GM18507 (cell line): ENCODE results near the gene COX10.

Experiments
- DNase-seq: peaks from one replicate; pipeline ENCODE4 v3.0.0; 2011; ENCODE audit warnings: low read depth; ENCODE audit not compliant: insufficient read length; ENCODE audit errors: extremely low spot score
- FAIRE-seq: peaks from 2 replicates; lab custom pipeline; 2011; peaks lifted over from hg19 to GRCh38; lab: Jason Lieb, UNC

Gene COX10

GRCh38 chr17:14199601-14200000 lies 130.3 kb downstream of the COX10 start:
- FAIRE-seq: no peak

DNA sequence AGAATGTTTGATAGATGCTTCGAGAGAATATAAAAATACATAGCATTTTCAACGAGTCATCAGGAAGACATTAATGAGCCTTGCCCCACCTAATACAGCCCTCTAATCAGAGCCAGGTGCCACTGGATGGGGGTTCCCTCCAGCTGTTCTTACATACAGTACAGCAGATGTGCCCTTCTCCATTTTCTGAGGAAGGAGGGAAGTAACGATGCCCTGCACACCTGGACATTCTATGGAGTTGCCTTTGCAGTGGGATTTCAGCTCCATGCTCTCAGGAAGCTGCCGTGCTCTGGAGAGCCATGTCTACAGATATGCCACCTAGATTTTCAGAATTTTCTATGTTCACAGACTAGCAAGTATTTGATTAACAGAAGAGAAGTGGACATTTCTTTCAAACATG lies 131.1 kb downstream of the COX10 start:
- FAIRE-seq (no peak), DNase-seq (no peak)

More at GRCh38 chr17:14199601-14200000, 130.3 kb downstream of the COX10 start:
- DNase-seq: no peak

DNA sequence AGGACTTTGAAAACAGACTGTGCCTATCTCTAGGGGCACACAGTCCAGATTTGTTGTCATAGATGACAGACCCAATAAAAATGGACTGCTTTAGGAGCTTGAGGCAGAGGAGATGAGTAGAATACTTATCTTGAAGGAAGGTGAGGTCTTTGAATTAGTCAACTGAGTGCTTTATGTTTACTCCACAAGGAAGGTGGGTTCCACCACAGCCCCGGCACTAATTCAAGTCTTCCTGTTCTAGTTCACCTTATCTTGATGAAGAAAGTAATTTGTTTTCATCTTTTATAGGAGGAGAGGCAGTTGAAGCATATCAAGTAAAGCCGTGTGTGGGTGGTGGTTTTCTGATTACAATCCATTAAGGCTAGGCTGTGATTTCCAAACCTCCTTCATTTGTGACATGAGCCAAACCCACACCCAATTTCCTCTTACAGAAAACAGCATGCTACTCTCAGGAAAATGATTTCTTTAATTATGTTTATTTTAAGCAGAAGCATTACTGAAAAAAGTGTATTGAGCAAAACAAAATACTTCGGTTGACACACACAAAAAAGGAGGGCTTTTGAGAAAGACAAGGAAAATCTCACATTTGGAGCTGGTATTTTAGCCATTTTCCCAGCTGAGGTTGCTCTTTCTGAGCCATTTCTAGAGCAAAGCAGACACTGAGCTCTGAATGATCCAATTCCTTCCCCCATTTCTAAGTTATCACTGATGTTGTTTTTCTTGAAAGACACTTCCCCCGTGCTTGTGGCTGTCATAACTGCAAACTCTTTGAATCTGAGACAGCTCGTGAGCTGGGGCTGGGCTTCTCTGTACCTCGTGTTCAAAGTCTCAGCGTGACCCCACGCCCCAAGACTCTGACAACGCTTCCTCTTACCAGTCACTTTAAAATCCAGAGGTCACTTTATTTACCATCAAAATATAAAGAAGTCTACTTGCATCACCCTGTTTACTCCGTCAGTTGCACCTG lies 132.0 kb downstream of the COX10 start:
- FAIRE-seq: no peak
- DNase-seq: no peak

GRCh38 chr17:14201988-14202380 lies 132.7 kb downstream of the COX10 start:
- FAIRE-seq: no peak

DNA sequence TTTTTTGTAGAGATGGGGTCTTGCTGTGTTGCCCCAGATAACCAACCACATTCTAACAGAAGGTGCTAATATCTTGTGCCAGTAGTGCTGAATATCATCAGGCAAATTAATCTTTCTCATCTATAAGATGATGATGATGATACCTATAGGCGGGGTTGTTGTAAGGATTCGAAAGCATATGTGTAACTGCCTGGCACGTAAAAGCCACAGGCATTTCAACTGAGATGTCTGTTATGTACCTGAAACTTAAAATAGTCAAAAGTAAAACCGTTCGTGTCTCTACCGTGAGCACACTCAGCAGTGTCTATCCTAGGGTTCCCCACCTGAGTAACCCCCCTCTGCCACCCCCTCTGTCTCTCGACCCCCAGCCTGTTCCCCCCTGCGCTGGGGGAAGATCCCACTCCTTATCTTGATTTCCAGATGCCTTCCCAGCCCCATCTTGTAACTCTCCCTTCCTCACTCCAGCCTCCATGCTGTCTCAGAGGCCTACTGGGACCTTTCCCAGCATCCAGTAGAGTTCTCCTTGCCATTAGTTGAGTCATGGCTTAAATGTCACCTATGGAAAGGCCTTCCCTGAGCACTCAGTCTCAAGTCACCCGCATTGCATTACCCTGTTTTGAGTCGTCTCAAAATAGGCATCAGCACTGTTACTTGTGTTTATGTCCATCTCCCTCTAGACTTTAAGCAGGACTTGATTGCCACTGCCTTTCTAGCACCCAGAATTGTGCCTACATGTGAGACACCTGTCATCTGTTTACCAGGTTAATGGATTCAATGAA lies 133.3 kb downstream of the COX10 start:
- no peak for FAIRE-seq
- DNase-seq: no peak

More at GRCh38 chr17:14201988-14202380, 132.7 kb downstream of the COX10 start:
- no peak for DNase-seq

GRCh38 chr17:14203388-14203787 lies 134.1 kb downstream of the COX10 start:
- no peak for FAIRE-seq
- DNase-seq: no peak

GRCh38 chr17:14204084-14204483 lies 134.8 kb downstream of the COX10 start:
- DNase-seq (no peak), FAIRE-seq (no peak)

- no peak for DNase-seq
Observed at GRCh38 chr17:14204546-14204945, 135.2 kb downstream of the COX10 start.

DNA sequence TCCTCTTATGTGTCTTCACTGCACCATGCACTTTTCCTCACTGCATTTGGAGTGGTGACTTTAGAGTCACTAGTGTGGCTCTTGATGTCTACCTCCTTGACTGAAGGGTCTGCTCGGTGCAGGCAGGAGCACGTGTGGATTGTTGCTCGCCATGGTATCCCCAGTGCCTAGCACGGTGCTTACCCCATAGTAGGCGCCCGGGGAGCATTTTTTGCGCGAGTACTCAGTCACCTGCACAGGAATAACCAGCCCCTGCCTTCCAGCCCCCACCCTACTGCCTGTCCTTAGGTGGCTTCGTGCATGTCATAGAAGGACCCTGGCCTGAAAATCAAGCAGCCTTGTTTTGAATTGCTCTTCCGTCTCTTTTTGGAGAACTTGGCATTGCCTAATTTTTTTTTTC lies 136.1 kb downstream of the COX10 start:
- DNase-seq (no peak), FAIRE-seq (no peak)

More at GRCh38 chr17:14204546-14204945, 135.2 kb downstream of the COX10 start:
- no peak for FAIRE-seq

- FAIRE-seq (no peak), DNase-seq (no peak)
Observed at GRCh38 chr17:14205992-14206461, 136.7 kb downstream of the COX10 start.

GRCh38 chr17:14206891-14207290 lies 137.6 kb downstream of the COX10 start:
- DNase-seq: no peak
- FAIRE-seq: no peak

DNA sequence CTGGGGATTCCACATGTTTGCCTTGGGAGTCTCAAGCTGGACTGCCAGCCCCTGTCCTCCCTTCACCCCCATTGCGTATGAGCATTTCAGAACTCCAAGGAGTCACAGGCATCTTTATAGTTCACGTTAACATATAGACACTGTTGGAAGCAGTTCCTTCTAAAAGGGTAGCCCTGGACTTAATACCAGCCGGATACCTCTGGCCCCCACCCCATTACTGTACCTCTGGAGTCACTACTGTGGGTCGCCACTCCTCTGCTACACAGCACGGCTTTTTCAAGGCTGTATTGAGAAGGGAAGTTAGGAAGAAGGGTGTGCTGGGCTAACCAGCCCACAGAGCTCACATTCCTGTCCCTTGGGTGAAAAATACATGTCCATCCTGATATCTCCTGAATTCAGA lies 138.5 kb downstream of the COX10 start:
- DNase-seq (no peak), FAIRE-seq (no peak)

DNA sequence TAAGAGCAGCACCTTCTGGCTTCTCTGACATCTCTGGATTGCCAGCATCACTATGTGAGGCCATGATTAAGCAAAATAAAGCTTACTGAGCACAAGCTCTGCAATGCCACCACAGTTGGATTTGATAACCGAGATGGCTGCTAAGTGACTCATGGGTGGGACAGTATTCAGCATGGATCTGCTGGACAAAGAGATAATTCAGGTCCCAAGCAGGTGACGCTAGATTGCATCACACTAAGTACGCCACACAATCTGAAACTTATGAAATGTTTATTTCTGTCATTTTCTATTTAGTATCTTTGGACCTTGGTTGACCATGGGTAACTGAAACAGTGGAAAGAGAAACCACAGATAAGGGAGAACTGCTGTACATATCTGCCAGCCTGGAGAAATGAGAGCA lies 139.9 kb downstream of the COX10 start:
- no peak for DNase-seq
- no peak for FAIRE-seq

- FAIRE-seq: no peak
- DNase-seq: no peak
Observed at GRCh38 chr17:14211246-14211645, 141.9 kb downstream of the COX10 start.

DNA sequence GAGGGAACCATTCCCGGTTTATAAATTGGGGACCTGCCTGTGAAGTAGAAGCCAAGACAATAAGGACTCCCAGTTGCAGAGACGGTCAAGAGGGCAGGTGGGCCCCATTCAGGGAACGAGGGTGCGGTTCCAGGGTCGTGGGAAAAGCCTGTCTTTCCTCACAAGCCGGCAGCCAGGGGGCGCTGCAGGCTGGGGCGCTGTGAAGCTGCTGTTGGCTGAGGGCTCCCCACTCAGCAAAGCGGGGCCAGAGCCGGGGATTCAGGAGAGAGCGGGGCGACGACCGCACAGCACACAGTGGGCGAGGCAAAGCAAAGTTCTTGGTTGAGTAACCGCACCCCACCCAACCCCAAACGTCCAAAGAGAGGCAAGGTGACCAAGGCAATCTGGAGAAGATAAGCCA lies 142.5 kb downstream of the COX10 start:
- DNase-seq (no peak), FAIRE-seq (no peak)

GRCh38 chr17:14212401-14212800 lies 143.1 kb downstream of the COX10 start:
- FAIRE-seq (no peak), DNase-seq (no peak)

DNA sequence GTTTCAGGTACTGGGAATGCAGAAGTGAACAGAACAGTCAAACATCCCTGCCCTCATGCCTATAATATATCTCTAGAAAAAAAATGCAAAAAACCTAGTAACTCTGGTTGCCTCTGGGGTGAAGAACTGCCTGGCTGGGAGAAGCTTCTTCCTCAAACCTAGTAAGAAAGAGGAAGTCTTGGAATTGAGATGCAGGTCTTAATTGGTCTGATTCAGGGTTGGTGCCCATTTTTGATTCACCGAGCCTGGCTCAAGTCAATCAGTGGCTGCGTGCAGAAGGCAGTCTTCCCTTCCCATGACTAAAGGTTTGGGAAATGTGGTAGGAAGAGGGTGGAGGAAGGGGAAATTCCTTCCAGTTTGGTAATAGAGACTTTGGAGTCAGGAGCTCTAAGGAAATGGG lies 145.0 kb downstream of the COX10 start:
- no peak for FAIRE-seq
- no peak for DNase-seq

DNA sequence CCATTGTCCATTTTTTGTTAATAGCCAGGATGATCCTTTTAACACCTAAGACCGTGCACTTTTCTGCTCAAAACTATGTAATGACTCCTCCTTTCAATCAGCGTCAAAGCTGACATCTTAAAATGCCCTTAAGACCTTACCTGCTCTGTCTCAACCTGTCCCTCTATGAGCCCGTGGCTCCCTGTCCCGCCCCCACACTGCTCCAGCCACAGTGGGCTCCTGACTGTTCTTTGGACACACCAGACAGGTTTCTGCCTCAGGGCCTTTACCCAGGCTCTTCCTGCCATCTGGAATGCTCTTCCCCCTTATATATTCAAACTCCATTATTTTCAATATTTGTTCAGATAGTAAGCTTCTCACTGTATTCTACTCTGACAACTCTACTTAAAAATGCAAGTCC lies 153.3 kb downstream of the COX10 start:
- DNase-seq (no peak), FAIRE-seq (no peak)

DNA sequence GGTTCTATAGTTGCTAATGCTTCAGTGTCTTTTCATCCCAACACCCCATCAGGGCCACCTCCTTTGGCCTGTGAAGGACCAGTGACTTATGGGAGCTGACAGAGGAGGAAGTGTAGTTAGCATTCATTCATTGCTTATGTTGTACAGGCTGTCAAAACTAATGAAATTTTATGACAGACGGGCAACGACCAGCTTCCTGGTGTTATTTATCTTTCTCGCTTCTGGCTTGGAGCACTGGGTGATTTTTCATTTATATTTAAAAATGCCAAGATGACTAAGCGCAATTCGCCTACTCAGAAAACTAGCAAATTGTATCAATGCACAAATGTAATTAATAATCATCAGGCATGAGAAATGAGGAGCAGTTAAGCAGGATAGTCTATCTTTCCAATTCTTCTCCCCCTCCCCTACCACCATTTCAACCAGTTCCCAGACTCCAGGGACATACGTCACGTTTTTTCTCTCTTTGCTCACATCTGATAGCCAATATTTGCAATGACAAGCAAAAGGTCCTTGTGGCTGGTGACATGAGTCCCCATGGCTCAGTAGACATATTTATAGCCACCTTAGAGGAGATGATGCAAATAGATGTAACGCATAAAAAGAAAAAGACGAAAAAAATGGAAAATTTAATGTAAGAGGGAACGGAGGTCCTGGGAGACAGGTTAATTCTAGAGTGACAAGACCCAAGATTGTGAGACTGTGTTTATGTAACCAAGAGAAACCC lies 156.1 kb downstream of the COX10 start:
- DNase-seq (no peak), FAIRE-seq (no peak)

DNA sequence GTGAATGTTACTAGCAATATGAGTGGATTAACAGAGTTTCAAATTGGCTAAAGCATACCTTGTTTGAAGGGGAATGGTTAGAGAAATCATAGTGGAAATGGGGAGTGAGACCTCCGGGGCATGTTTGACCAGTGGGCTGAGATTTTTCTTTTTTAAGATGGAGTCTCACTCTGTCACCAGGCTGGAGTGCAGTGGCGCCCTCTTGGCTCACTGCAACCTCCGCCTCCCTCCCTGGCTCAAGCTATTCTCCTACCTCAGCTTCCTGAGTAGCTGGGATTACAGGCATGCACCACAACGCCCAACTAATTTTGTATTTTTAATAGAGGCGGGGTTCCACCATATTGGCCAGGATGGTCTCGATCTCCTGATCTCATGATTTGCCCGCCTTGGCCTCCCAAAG lies 157.7 kb downstream of the COX10 start:
- DNase-seq: no peak
- no peak for FAIRE-seq
